Middle frontal gyrus (tissue), 1 donor: ENCODE measurements around the gene INHBE.
"Not testable (repeated sequence)": the region's sequence is repeated elsewhere in the genome, so short reads cannot be mapped to it uniquely, and the experiment has no call there.

Experiments
- DNase-seq: peaks from one replicate; pipeline ENCODE4 v3.0.0-alpha.2; 2015; ENCODE audit warnings: low spot score; ENCODE audit errors: extremely low spot score

The INHBE gene

GRCh38 chr12:57475271-57476161 lies 20.4 kb downstream of the INHBE start:
- no peak for DNase-seq

DNA sequence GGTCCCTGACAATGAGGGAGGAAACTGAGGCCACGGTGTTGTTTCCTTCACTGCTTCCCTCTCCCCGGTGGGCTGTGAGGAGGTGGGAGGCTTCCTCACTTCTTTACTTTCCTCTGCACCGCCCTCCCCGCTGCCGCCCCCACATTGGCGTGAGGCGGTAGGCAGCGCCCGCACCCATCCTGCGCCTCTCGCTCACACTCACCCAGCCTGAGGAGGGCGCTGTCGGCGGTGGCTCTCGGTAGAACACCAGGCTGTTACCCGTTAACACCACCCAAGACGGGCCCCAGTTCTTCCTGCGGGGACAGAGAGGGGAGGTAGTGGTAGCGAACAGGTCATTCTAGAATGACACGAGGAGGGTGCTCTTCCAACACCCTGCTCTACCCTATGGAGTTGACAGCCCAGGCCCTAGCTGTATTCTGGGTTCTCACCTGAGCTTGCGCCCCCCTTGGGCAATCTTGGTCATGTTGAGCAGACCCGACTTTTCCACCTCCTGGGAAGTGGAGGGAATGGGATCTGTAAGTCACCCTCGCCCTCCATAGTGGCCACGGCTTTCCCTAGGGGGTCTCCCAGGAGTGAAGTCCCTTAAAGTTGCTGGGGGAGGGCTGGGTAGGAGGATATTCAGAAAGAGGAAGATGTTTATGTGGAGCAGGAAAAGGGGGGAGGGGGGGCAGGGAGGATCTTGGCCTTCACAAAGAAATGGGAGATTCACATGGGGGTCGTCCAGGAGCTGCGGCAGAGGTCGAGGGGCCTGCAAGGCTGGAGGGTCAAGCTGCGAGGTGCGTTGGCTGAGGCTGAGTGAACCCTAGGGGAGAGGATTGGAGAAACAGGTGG lies 21.3 kb downstream of the INHBE start:
- DNase-seq: no peak

DNA sequence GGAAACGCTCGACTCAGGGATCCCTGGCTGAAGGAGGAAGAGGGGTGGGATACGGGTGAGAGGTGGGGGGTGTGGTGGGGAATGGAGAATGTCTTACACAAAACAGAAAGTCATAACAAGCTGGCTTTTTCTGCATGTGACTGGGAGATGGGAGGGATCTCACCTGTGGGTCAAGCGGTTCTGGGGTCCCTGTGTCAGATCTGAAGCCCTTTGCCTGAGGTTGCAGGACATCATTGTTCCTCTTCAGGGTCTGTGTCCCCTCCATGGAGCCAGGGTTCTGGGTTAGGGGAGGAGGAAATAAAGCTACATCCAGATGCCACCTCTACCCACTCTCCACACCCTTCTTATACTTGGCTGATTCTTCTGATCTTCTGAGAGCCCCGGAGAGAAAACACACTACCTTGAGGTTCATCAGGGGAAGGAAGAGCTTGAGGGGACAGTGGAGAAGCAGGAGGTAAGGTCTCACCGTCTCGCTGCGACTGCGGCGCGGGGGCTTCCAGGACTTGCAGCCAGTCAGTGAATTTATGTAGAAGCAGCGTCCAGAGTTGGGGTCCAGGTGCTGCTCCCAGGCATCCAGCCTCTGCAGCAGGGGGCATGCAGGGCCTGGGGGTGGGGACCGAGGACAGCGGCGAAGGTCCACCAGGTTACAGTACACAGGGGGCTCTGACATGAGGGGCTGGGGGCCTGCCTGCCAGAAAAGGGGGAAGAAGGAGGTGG lies 22.0 kb downstream of the INHBE start:
- DNase-seq: no peak

DNA sequence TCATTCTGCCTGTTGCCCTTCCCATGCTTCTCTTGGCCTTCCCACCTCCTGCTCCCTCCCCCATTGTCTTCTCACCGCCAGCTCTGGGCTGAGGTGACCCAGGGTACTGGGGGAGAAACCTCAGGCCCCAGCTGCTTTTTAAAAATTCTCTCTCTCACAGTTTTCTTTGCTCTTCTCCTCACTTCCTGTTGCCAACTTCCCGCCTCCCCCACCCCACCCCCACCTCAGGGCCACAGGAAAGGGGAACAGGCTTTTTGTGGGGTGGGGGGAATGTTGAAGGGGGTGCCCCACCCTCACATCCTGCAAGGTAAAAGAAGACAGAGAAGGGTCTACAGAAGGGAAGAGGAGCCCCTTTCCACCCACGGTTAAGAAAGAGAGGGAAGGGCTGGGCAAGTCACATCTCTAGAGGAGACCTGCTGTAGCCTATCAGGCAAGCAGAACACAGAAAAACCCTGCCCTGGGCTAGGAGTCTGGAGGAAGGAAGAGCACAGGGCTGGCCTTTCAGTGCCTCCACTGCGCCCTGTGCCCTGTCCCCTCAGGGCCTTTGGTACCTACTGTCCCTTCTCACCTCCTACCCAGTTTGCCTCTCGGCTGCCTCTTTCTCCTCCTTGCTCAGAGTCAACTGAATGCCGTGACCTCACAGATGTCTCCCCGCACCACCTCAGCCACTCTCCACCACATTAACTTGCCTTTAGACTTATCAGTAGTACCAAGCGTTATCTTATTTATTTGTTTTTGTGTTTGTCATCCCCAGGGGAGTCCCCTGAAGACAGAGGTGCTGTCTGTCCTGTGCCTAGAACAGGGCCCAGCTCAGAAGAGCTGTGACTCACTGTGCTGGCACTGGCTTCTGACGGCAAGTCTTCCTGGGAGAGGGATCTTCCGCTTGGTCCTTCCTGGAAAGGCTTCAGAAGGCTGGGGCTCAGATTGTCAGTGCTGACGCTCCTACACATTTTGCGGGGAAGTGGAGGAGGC lies 22.9 kb downstream of the INHBE start:
- DNase-seq: no peak

DNA sequence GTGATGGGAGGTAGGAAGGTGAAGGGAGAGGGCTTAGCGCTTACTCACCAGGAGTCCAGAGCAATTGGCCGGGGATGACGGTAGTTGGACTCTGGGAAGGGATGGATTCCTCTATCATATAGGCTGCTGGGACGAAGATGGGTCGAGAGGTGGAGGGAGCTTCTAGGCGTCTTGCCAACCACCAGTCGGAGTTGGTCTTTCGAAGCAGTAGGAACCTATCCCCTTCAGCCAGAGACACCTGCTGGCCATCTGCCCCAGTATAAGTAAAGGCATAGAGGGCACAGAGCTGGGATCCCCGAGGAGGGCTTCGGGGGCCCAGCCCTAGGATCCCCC lies 23.9 kb downstream of the INHBE start:
- DNase-seq: no peak

DNA sequence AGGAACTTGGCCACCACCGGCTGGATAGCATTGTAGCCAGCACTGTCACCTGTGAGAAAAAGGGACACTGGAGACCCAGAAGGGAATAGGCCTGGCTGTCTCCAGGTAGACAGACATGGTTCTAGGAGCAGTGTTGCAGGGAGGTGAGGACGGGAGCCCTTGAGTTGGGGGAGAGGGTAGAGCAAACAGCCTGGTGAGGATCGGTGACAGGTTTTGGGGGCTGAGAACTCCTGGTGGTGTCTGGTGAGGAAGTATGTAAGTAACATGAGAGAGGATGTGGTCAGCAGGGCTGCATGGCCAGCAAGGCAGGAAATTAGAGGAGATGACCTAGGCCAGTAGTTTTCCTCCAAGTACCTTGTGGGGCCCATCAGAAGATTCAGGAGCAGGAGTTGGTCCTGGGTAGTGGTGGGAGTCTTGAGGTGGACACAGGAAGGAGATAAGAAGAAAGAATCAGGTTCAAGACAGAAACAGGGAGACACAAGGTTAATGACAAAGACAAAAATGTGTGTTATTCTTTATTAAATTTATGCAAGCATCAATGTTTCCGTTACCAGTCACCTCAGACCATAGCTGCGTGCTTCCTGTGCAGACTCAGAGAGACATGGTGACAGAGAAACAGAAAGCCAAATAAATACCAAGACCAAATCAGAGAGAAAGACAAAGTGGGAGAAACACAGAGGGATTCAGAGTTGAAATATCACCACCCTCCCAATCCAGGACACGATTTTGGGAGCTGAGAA lies 24.4 kb downstream of the INHBE start, which contains the start of gene ARHGAP9:
Gene ARHGAP9, minus strand, starts transcription at position 491 of the 740 bp plus-strand sequence. Its CDS starts 460 bp downstream, at position 31.
- DNase-seq: no peak

- no peak for DNase-seq
Measured at GRCh38 chr12:57481671-57482070, 26.6 kb downstream of the INHBE start.

DNA sequence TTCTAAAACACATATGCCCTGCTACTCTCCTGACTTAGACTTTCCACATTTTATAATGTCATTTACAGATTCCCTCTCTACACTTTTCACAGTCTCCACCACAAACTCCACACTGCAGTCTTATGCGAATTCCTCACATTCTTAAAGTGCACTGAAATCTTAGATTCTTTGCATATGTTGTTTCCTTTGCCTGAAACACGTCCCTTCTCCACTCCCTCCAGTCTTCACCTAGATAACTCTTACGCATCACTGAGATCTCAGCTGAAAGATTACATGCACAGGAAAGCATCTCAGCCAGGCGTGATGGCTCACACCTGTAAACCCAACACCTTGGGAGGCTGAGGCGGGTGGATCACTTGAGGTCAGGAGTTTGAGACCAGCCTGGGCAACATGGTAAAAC lies 28.4 kb downstream of the INHBE start:
- no peak for DNase-seq

GRCh38 chr12:57485695-57486094 lies 30.6 kb downstream of the INHBE start:
- no peak for DNase-seq

DNA sequence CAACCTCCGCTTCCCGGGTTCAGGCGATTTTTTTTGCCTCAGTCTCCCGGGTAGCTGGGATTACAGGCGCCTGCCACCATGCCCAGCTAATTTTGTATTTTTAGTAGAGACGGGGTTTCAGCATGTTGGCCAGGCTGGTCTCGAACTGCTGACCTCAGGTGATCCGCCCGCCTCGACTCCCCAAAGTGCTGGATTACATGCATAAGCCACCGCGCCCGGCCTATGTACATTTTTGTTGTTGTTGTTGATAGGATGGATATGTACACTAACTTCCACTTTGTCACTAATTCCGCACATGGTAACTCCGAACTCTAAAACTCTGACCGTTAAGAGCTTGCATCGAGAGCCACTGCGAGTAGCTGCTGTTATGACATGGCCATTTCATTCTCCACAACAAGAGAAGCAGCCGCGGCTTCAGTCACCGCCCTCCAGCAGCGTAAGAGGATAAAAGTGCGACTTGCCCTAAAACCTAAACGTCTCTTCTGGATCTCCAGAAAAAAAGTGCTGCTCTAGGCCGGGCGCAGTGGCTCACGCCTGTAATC lies 32.0 kb downstream of the INHBE start:
- DNase-seq: no peak

DNA sequence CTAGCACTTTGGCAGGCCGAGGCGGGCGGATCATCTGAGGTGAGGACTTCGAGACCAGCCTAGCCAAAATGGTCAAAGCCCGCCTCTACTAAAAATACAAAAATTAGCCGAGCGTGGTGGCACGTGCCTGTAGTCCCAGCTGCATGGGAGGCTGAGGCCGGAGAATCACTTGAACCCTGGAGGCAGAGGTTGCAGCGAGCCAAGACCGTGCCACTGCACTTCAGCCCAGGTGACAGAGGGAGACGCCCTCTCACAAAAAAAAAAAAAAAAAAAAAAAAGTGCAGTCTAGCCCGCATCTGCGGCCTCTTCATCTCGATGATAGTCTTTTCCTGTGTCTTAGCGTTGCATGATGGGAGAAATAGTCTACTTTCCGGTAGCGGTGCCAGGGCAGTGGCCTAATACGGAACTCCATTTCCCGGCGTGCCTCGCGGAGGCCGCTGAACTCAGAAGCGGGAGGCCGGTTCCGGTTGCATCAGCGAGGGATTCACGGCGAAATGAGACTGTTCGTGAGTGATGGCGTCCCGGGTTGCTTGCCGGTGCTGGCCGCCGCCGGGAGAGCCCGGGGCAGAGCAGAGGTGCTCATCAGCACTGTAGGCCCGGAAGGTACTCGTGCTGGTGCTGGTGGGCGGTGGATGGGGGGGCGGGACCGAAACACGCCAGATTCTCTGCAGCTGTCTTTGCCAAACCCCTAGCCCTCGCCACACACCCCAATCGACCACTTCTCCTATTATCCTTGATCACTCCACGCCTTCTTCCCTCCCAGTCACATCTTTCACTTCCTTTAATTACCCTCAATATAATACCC lies 32.7 kb downstream of the INHBE start, which contains the start of gene MARS1:
Gene MARS1, plus strand, starts transcription at position 472 of the 805 bp plus-strand sequence. Its CDS starts 23 bp downstream, at position 495.
- DNase-seq: peak; percentile 98

DNA sequence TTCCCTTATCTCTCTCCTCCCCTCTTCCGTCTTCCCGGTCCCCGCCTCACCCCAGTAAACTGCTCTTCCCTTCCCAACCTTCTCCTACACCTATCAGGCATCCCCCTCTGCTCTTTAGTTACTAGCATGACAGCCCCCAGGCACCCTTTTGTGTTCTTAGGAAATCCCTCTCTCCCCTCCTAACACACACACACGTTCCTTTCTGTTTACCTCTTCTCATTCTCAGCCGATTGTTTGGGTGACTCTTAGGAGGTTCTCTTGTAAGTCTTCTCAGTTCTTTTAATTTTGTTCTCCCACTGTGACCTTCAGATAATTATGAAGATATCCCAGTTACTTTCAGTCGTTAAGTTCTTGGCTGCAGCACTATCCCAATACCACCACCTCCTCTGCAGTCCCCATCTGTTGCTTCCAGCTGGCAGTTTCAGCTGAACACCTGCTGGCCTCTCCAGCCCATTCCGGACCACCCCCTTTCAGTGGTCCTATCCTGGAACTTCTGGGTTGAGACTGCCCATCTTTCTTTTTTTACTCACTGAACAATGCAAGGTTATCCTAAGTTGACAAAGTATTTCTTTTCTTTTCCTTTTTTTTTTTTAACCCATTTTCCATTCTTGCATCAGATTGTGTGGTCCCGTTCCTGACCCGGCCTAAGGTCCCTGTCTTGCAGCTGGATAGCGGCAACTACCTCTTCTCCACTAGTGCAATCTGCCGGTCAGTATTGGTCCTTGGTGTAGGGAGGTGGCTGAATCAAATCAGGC lies 33.5 kb downstream of the INHBE start:
- no peak for DNase-seq

DNA sequence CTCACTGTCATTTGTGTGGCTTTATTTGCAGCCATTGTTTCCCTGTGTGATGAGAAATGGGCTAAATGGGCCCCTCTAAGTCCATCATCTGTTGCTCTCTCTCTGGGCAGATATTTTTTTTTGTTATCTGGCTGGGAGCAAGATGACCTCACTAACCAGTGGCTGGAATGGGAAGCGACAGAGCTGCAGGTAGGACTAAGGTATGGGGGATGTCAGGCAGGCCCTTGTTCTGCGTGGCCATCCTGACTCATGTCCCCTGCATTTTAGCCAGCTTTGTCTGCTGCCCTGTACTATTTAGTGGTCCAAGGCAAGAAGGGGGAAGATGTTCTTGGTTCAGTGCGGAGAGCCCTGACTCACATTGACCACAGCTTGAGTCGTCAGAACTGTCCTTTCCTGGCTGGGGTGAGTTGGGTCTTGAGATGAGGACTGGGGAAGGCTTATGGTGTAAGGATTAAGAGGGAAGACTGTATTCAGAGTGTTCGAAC lies 34.1 kb downstream of the INHBE start:
- no peak for DNase-seq

GRCh38 chr12:57490126-57490525 lies 35.0 kb downstream of the INHBE start:
- DNase-seq: no peak

- no peak for DNase-seq
Measured at GRCh38 chr12:57491393-57492280, 36.5 kb downstream of the INHBE start.

DNA sequence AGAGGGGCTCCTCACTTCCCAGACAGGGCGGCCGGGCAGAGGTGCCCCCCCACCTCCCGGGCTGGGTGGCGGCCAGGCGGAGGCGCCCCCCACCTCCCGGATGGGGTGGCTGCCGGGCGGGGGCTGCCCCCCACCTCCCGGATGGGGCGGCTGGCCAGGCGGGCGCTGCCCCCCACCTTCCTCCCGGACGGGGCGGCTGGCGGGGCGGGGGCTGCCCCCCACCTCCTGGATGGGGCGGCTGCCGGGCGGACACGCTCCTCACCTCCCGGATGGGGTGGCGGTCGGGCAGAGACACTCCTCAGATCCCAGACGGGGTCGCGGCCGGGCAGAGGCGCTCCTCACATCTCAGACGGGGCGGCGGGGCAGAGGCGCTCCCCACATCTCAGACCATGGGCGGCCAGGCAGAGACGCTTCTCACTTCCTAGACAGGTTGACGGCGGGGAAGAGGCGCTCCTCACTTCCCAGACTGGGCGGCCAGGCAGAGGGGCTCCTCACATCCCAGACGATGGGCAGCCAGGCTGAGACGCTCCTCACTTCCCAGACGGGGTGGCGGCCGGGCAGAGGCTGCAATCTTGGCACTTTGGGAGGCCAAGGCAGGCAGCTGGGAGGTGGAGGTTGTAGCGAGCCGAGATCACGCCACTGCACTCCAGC lies 40.1 kb downstream of the INHBE start:
- not testable (repeated sequence) for DNase-seq
